Liver (tissue), 9 donors: ENCODE results near the gene TIAM1. TPM values are rescaled to one million over a fixed set of nuclear protein-coding genes. Genes with fewer than 3 reads are reported as not detected.

ENCODE experiments used
- DNase-seq: peaks from one replicate; pipeline ENCODE4 v3.0.0-alpha.2; 2017; ENCODE audit warnings: low spot score
- H3K27ac ChIP-seq, 2 donors: one replicate each; pipeline ENCODE4 v1.7.0; 2013; ENCODE audit warnings: inconsistent platforms in 2 of 2, low read length in 2 of 2, control low read depth in 1 of 2, low read depth in 1 of 2, mild to moderate bottlenecking in 1 of 2
- H3K27me3 ChIP-seq, 4 donors: one replicate each; pipeline versions ENCODE4 v1.6.1 to v1.7.0; 2013; ENCODE audit warnings: low read length in 3 of 4, inconsistent platforms in 1 of 4, mild to moderate bottlenecking in 1 of 4, moderate library complexity in 1 of 4; ENCODE audit not compliant: control insufficient read depth in 4 of 4, insufficient read depth in 4 of 4
- H3K36me3 ChIP-seq, 4 donors: one replicate each; pipeline versions ENCODE4 v1.6.1 to v1.7.0; 2013; ENCODE audit warnings: low read length in 3 of 4, mild to moderate bottlenecking in 3 of 4, low read depth in 1 of 4, moderate library complexity in 1 of 4; ENCODE audit not compliant: control insufficient read depth in 4 of 4, insufficient read depth in 3 of 4
- H3K4me1 ChIP-seq, 4 donors: one replicate each; pipeline versions ENCODE4 v1.6.1 to v1.7.0; 2013; ENCODE audit warnings: low read length in 3 of 4, mild to moderate bottlenecking in 3 of 4, moderate library complexity in 1 of 4; ENCODE audit not compliant: control insufficient read depth in 4 of 4, insufficient read depth in 4 of 4
- H3K4me3 ChIP-seq, 3 donors: one replicate each; pipeline versions ENCODE4 v1.6.1 to v1.7.0; 2013; ENCODE audit warnings: low read length in 3 of 3, control low read depth in 1 of 3, low read depth in 1 of 3, mild to moderate bottlenecking in 1 of 3
- H3K9ac ChIP-seq, 2 donors: one replicate each; pipeline ENCODE4 v1.7.0; 2013; ENCODE audit warnings: low read length in 2 of 2, mild to moderate bottlenecking in 2 of 2, moderate library complexity in 2 of 2, control low read depth in 1 of 2, low read depth in 1 of 2
- H3K9me3 ChIP-seq, 4 donors: one replicate each; pipeline versions ENCODE4 v1.6.1 to v1.7.0; 2013; ENCODE audit warnings: low read length in 3 of 4; ENCODE audit not compliant: control insufficient read depth in 4 of 4
- EGR1 ChIP-seq, 2 donors: IDR thresholded peaks; 2 replicates each; pipeline ENCODE4 v1.6.1; 2016 to 2018; ENCODE audit warnings: antibody characterized with exemption in 2 of 2, low read depth in 2 of 2
- FOXA1 ChIP-seq: IDR thresholded peaks from 2 replicates; pipeline ENCODE4 v1.6.1; 2016; ENCODE audit warnings: antibody characterized with exemption
- FOXA2 ChIP-seq: IDR thresholded peaks from 2 replicates; pipeline ENCODE4 v1.6.1; 2016; ENCODE audit warnings: antibody characterized with exemption
- GABPA ChIP-seq, 2 donors: IDR thresholded peaks in 1 of 2; conservative IDR thresholded peaks in 1 of 2; 2 replicates each; pipeline ENCODE4 v1.6.1; 2016; ENCODE audit warnings: antibody characterized with exemption in 2 of 2, mild to moderate bottlenecking in 1 of 2, moderate library complexity in 1 of 2
- HNF4A ChIP-seq, 2 donors: conservative IDR thresholded peaks; 2 replicates each; pipeline ENCODE4 v1.6.1; 2016; ENCODE audit warnings: antibody characterized with exemption in 2 of 2, mild to moderate bottlenecking in 2 of 2
- HNF4G ChIP-seq: IDR thresholded peaks from 2 replicates; pipeline ENCODE4 v1.6.1; 2016; ENCODE audit warnings: antibody characterized with exemption
- JUND ChIP-seq, 2 donors: IDR thresholded peaks; 2 replicates each; pipeline ENCODE4 v1.6.1; 2016; ENCODE audit warnings: antibody characterized with exemption in 2 of 2
- NR2F2 ChIP-seq: IDR thresholded peaks from 2 replicates; pipeline ENCODE4 v1.6.1; 2016; ENCODE audit warnings: antibody characterized with exemption
- RAD21 ChIP-seq, 2 donors: IDR thresholded peaks; 2 replicates each; pipeline ENCODE4 v1.6.1; 2016; ENCODE audit warnings: antibody characterized with exemption in 2 of 2, mild to moderate bottlenecking in 2 of 2
- RXRA ChIP-seq, 2 donors: IDR thresholded peaks; 2 replicates each; pipeline ENCODE4 v1.6.1; 2017 to 2018; ENCODE audit warnings: antibody characterized with exemption in 2 of 2, mild to moderate bottlenecking in 1 of 2
- SP1 ChIP-seq: IDR thresholded peaks from 2 replicates; pipeline ENCODE4 v1.6.1; 2018; ENCODE audit warnings: antibody characterized with exemption, mild to moderate bottlenecking
- TAF1 ChIP-seq: conservative IDR thresholded peaks from 2 replicates; pipeline ENCODE4 v1.6.1; 2016; ENCODE audit warnings: antibody characterized with exemption, mild to moderate bottlenecking
- YY1 ChIP-seq: IDR thresholded peaks from 2 replicates; pipeline ENCODE4 v1.6.1; 2016; ENCODE audit warnings: antibody characterized with exemption, mild to moderate bottlenecking
- WGBS: extraction: QIAGEN DNeasy Blood & Tissue Kit; methylation state at CpG from one replicate; pipeline ENCODE4 v1.1.7; 2013; 5-methylcytosine and 5-hydroxymethylcytosine counted together
- polyA plus RNA-seq, 2 donors: library from polyadenylated mRNA; stranded (reverse) in 1 of 2; unstranded in 1 of 2; fragments of 200-250 nt in 1 of 2; fragments of >200 nt in 1 of 2; fragmentation: Nextera tagmentation in 1 of 2; extraction: Ambion mirVana in 1 of 2; gene quantifications; one replicate each; pipeline versions ENCODE4 v1.2.1 to v1.2.3, GENCODE V29; 2013 to 2015
- total RNA-seq, 2 donors: library from RNA; depleted of rRNA; stranded (reverse); fragments of >200 nt; gene quantifications; one replicate each; pipeline ENCODE4 v1.2.3, GENCODE V29; 2014
- TF ChIP-seq, protein P1 (sequence below): IDR thresholded peaks from 2 replicates; pipeline ENCODE4 v1.6.1; 2016; ENCODE audit warnings: antibody characterized with exemption
- TF ChIP-seq, protein P2 (sequence below): IDR thresholded peaks from 2 replicates; pipeline ENCODE4 v1.6.1; 2016; ENCODE audit warnings: antibody characterized with exemption
- TF ChIP-seq, protein P3 (sequence below): IDR thresholded peaks from 2 replicates; pipeline ENCODE4 v1.6.1; 2016; ENCODE audit warnings: antibody characterized with exemption, mild to moderate bottlenecking
- TF ChIP-seq, protein P4 (sequence below): IDR thresholded peaks from 2 replicates; pipeline ENCODE4 v1.6.1; 2016; ENCODE audit warnings: antibody characterized with exemption
- TF ChIP-seq, protein P5 (sequence below): fragments of 150-350 bp; IDR thresholded peaks from 2 replicates; pipeline ENCODE4 v1.5.1; 2017; ENCODE audit warnings: improper control_type of control experiment, low read depth, low read length; ENCODE audit not compliant: missing input control
- donor health status: healthy.
- donor health status: healthy.
- donor health status: healthy.
- donor health status: healthy.
- donor health status: healthy.

The TIAM1 gene
- total and polyA plus RNA-seq, 4 donors: 3.0 to 7.4 (median 4.8) TPM

DNA sequence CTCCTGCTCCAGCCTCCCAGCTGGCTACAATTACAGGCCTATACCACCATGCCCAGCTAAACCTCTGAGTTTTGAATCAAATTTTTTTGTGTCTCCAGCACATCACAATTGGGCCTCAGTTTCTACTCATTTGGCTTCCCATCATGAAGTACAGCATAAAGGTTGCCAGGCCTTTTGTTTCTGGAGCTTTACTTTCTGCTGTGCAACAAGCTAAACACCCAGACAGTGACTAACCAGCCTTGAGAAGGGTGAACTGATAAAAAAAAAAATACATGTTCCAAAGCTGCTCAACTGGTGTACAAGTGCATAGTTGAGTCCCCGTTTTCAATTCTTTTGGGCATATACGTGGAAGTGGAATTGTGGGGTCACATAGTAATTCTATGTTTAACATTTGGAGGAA is 25.1 kb downstream of the TIAM1 start:
- H3K36me3 ChIP-seq: no peaks in the 10 kb centered on the region

DNA sequence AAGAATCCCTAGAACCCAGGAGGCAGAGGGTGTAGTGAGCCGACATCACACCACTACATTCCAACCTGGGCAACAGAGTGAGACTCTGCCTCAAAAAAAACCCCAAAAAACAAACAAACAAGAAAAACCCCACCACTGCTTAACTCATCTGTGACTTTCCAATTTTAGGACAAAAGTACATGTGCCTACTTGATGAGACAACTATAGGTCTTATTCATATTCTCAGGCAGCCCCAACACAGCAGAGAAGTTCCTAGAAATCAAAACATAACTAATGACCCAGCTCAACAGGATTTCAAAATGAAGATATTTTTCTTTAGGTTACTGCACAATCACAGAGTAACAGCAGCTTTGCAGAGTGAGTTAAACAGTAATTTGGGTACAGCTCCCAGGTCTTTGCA is 26.4 kb downstream of the TIAM1 start:
- Histone ChIP-seq H3K27ac (no peak overlapping the region), H3K36me3 (no peaks in the 10 kb centered on the region), H3K4me3 (no peak overlapping the region), H3K9me3 (no peaks in the 10 kb centered on the region), H3K4me1 (no peaks in the 10 kb centered on the region), H3K9ac (no peak overlapping the region), H3K27me3 (no peaks in the 10 kb centered on the region)
- WGBS: 95% methylated on average over 1 of the region's 1 CpG
- no peak for TF ChIP-seq EGR1 (IDR thresholded peaks at IDR 0.05; ENCODE audit: low read depth in 2 of 2)
- TF ChIP-seq SP1: no peak
- TF ChIP-seq, protein P1, sequence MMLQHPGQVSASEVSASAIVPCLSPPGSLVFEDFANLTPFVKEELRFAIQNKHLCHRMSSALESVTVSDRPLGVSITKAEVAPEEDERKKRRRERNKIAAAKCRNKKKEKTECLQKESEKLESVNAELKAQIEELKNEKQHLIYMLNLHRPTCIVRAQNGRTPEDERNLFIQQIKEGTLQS: no peak
- no peak for TF ChIP-seq YY1
- TF ChIP-seq HNF4A (conservative IDR thresholded peaks at IDR 0.05): no peak
- TF ChIP-seq RXRA (IDR thresholded peaks at IDR 0.05): no peak
- no peak for TF ChIP-seq FOXA1
- TF ChIP-seq TAF1: no peak
- TF ChIP-seq GABPA (IDR thresholded peaks at IDR 0.05 in 1 of 2, conservative IDR thresholded peaks at IDR 0.05 in 1 of 2): no peak
- TF ChIP-seq, protein P2, sequence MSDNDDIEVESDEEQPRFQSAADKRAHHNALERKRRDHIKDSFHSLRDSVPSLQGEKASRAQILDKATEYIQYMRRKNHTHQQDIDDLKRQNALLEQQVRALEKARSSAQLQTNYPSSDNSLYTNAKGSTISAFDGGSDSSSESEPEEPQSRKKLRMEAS: no peak
- TF ChIP-seq, protein P3, sequence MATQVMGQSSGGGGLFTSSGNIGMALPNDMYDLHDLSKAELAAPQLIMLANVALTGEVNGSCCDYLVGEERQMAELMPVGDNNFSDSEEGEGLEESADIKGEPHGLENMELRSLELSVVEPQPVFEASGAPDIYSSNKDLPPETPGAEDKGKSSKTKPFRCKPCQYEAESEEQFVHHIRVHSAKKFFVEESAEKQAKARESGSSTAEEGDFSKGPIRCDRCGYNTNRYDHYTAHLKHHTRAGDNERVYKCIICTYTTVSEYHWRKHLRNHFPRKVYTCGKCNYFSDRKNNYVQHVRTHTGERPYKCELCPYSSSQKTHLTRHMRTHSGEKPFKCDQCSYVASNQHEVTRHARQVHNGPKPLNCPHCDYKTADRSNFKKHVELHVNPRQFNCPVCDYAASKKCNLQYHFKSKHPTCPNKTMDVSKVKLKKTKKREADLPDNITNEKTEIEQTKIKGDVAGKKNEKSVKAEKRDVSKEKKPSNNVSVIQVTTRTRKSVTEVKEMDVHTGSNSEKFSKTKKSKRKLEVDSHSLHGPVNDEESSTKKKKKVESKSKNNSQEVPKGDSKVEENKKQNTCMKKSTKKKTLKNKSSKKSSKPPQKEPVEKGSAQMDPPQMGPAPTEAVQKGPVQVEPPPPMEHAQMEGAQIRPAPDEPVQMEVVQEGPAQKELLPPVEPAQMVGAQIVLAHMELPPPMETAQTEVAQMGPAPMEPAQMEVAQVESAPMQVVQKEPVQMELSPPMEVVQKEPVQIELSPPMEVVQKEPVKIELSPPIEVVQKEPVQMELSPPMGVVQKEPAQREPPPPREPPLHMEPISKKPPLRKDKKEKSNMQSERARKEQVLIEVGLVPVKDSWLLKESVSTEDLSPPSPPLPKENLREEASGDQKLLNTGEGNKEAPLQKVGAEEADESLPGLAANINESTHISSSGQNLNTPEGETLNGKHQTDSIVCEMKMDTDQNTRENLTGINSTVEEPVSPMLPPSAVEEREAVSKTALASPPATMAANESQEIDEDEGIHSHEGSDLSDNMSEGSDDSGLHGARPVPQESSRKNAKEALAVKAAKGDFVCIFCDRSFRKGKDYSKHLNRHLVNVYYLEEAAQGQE: no peak
- TF ChIP-seq FOXA2: no peak
- no peak for TF ChIP-seq NR2F2
- TF ChIP-seq, protein P4, sequence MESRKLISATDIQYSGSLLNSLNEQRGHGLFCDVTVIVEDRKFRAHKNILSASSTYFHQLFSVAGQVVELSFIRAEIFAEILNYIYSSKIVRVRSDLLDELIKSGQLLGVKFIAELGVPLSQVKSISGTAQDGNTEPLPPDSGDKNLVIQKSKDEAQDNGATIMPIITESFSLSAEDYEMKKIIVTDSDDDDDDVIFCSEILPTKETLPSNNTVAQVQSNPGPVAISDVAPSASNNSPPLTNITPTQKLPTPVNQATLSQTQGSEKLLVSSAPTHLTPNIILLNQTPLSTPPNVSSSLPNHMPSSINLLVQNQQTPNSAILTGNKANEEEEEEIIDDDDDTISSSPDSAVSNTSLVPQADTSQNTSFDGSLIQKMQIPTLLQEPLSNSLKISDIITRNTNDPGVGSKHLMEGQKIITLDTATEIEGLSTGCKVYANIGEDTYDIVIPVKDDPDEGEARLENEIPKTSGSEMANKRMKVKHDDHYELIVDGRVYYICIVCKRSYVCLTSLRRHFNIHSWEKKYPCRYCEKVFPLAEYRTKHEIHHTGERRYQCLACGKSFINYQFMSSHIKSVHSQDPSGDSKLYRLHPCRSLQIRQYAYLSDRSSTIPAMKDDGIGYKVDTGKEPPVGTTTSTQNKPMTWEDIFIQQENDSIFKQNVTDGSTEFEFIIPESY: no peak
- no peak for TF ChIP-seq HNF4G
- TF ChIP-seq RAD21 (IDR thresholded peaks at IDR 0.05): no peak
- no peak for DNase-seq

More for the DNA sequence above, 25.1 kb downstream of the TIAM1 start:
- no peaks in the 10 kb centered on the region for H3K27me3 ChIP-seq
- H3K4me3 ChIP-seq: no peak overlapping the region
- 93% methylated on average over 2 of the region's 2 CpGs for WGBS
- no peak overlapping the region for H3K27ac ChIP-seq
- H3K9ac ChIP-seq: no peak overlapping the region
- no peak for DNase-seq
- no peaks in the 10 kb centered on the region for H3K9me3 ChIP-seq
- no peaks in the 10 kb centered on the region for H3K4me1 ChIP-seq
- TF ChIP-seq RXRA (IDR thresholded peaks at IDR 0.05) (no peak), NR2F2 (no peak), TAF1 (no peak), FOXA1 (no peak), YY1 (no peak), HNF4G (no peak), RAD21 (IDR thresholded peaks at IDR 0.05) (no peak), JUND (IDR thresholded peaks at IDR 0.05) (no peak), SP1 (no peak)
- TF ChIP-seq, protein P4: no peak
- TF ChIP-seq, protein P5, sequence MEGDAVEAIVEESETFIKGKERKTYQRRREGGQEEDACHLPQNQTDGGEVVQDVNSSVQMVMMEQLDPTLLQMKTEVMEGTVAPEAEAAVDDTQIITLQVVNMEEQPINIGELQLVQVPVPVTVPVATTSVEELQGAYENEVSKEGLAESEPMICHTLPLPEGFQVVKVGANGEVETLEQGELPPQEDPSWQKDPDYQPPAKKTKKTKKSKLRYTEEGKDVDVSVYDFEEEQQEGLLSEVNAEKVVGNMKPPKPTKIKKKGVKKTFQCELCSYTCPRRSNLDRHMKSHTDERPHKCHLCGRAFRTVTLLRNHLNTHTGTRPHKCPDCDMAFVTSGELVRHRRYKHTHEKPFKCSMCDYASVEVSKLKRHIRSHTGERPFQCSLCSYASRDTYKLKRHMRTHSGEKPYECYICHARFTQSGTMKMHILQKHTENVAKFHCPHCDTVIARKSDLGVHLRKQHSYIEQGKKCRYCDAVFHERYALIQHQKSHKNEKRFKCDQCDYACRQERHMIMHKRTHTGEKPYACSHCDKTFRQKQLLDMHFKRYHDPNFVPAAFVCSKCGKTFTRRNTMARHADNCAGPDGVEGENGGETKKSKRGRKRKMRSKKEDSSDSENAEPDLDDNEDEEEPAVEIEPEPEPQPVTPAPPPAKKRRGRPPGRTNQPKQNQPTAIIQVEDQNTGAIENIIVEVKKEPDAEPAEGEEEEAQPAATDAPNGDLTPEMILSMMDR: no peak
